Osteoblast (primary cell): Measurements from ENCODE around the gene NAPSA. TPM values are rescaled to one million over a fixed set of nuclear protein-coding genes. Genes with fewer than 3 reads are reported as not detected.

Experiments
- DNase-seq: peaks from one replicate; pipeline ENCODE4 v3.0.0; 2011; ENCODE audit warnings: low spot score, mixed read lengths; ENCODE audit not compliant: insufficient read length; ENCODE audit errors: missing footprints
- H2AFZ ChIP-seq: 2 replicates; pipeline ENCODE4 v1.6.0; 2011; ENCODE audit warnings: mild to moderate bottlenecking, low read length
- H3K27ac ChIP-seq: 2 replicates; pipeline ENCODE4 v1.5.1; 2011; ENCODE audit warnings: mild to moderate bottlenecking, low read depth, low read length, moderate library complexity
- H3K27me3 ChIP-seq: 2 replicates; pipeline ENCODE4 v1.6.0; 2012; ENCODE audit warnings: mild to moderate bottlenecking, control low read depth, inconsistent platforms, low read length, moderate library complexity; ENCODE audit not compliant: insufficient read depth
- H3K36me3 ChIP-seq: 2 replicates; pipeline ENCODE4 v1.5.1; 2011; ENCODE audit warnings: mild to moderate bottlenecking, low read length, control low read depth, moderate library complexity; ENCODE audit not compliant: insufficient read depth
- H3K4me1 ChIP-seq: 2 replicates; pipeline ENCODE4 v1.5.1; 2011; ENCODE audit warnings: mild to moderate bottlenecking, low read length, control low read depth, moderate library complexity; ENCODE audit not compliant: insufficient read depth
- H3K4me2 ChIP-seq: 2 replicates; pipeline ENCODE4 v1.6.0; 2011; ENCODE audit warnings: mild to moderate bottlenecking, low read length; ENCODE audit not compliant: insufficient read depth
- H3K4me3 ChIP-seq: fragments of 200-600 bp; sonication (generic); 3 replicates; pipeline ENCODE4 v1.5.1; 2012; ENCODE audit warnings: mild to moderate bottlenecking, low read length, inconsistent platforms; ENCODE audit not compliant: insufficient read depth
- H3K79me2 ChIP-seq: 2 replicates; pipeline ENCODE4 v1.6.0; 2012; ENCODE audit warnings: mild to moderate bottlenecking, low read length, control low read depth, inconsistent platforms; ENCODE audit not compliant: insufficient read depth
- H3K9me3 ChIP-seq: 2 replicates; pipeline ENCODE4 v1.5.1; 2011; ENCODE audit warnings: low read depth, low read length, control low read depth
- H4K20me1 ChIP-seq: 2 replicates; pipeline ENCODE4 v1.6.0; 2012; ENCODE audit warnings: mild to moderate bottlenecking, low read length, control low read depth; ENCODE audit not compliant: insufficient read depth
- total RNA-seq: library from RNA; depleted of rRNA; stranded (reverse); fragments of >200 nt; gene quantifications from 2 replicates; pipeline ENCODE4 v1.2.3, GENCODE V29; 2012
- TF ChIP-seq, protein P1 (sequence below): IDR thresholded peaks from 2 replicates; pipeline ENCODE4 v1.5.1; 2011; ENCODE audit warnings: mild to moderate bottlenecking, low read depth, low read length, moderate library complexity; ENCODE audit errors: extremely low read depth

NAPSA gene
- total RNA-seq, 1 donor = under 0.01 TPM

DNA sequence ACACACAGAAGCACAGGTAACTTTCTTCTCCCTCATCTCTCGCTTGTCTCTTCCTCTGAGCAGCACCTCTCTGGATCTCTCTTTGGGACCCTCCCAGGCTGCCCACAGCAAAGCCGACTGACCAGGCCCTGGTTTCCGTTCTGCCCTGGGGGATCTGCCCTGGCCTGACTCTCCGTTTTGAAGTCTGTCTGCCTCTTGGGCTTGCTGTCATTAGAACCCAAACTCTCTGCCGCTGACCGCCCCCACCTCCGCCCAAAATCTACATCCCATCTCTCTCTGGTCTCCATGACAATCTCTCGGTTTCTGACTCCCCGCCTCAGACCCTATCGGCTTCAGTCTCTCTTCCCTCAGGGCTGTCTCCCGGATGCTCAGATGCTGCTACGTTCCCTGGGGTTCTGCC is 43.2 kb downstream of the NAPSA start:
- Histone ChIP-seq H3K79me2 (no peaks in the 10 kb centered on the region), H4K20me1 (no peaks in the 10 kb centered on the region), H3K4me1 (no peaks in the 10 kb centered on the region), H3K27me3 (peaks cover 16% of the 10 kb centered on the region), H3K27ac (no peak overlapping the region), H3K4me2 (no peak overlapping the region), H3K36me3 (no peaks in the 10 kb centered on the region), H3K9me3 (no peaks in the 10 kb centered on the region), H2AFZ (no peak overlapping the region), H3K4me3 (no peak overlapping the region)
- TF ChIP-seq, protein P1, sequence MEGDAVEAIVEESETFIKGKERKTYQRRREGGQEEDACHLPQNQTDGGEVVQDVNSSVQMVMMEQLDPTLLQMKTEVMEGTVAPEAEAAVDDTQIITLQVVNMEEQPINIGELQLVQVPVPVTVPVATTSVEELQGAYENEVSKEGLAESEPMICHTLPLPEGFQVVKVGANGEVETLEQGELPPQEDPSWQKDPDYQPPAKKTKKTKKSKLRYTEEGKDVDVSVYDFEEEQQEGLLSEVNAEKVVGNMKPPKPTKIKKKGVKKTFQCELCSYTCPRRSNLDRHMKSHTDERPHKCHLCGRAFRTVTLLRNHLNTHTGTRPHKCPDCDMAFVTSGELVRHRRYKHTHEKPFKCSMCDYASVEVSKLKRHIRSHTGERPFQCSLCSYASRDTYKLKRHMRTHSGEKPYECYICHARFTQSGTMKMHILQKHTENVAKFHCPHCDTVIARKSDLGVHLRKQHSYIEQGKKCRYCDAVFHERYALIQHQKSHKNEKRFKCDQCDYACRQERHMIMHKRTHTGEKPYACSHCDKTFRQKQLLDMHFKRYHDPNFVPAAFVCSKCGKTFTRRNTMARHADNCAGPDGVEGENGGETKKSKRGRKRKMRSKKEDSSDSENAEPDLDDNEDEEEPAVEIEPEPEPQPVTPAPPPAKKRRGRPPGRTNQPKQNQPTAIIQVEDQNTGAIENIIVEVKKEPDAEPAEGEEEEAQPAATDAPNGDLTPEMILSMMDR = no peak
- peak; percentile 53 for DNase-seq

DNA sequence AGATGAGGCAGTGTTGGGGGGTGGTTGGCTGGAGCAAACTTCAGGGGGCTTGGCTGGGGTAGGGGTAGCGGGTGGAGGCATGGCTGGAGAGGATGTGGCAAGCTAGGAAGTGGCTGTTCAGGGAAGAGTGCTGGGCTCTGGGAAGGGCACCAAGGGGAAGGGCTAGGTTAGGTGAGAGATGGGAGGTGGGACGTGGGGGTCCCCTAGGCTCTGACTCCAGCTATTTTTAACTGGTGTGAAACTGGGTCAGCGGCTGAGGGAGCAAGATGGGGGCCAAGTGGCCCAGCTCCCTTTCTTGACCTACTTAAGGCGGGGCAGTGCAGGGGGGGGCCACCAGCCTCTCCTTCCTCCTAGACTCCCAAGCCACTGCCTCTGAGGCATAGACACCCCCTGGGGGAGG is 43.6 kb downstream of the NAPSA start:
- Histone ChIP-seq H4K20me1 (no peaks in the 10 kb centered on the region), H3K36me3 (no peaks in the 10 kb centered on the region), H3K9me3 (no peaks in the 10 kb centered on the region), H3K4me2 (no peak overlapping the region), H3K27ac (no peak overlapping the region), H3K4me3 (no peak overlapping the region), H2AFZ (no peak overlapping the region), H3K79me2 (no peaks in the 10 kb centered on the region), H3K27me3 (peaks cover 12% of the 10 kb centered on the region), H3K4me1 (no peaks in the 10 kb centered on the region)
- TF ChIP-seq, protein P1 = no peak
- DNase-seq = peak; percentile 50

DNA sequence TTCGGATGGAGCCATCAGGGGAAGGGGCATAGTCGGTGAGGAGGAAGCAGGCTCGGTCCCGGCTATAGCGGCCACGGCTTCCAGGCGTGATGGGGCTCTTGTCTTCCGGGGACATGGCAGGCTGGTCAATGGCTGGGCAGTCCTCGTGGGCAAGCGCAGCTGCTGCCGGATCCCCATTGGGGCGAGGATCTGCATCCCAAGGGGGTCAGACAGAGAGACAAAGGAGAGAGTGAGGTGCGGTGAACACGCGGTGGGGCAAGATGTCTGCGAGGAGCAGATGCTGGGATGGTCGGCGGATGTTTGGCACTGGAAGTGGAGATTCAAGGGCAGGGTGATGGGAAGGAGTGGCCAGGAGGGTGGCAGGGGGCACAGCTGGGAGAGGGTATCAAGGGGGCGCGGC is 44.8 kb downstream of the NAPSA start:
- Histone ChIP-seq H3K4me1 (no peaks in the 10 kb centered on the region), H3K36me3 (no peaks in the 10 kb centered on the region), H3K27ac (no peak overlapping the region), H2AFZ (no peak overlapping the region), H3K4me2 (no peak overlapping the region), H3K79me2 (no peaks in the 10 kb centered on the region), H4K20me1 (no peaks in the 10 kb centered on the region), H3K9me3 (no peaks in the 10 kb centered on the region), H3K4me3 (no peak overlapping the region), H3K27me3 (peaks cover 3% of the 10 kb centered on the region)
- peak; percentile 29 for DNase-seq
- TF ChIP-seq, protein P1 = no peak

DNA sequence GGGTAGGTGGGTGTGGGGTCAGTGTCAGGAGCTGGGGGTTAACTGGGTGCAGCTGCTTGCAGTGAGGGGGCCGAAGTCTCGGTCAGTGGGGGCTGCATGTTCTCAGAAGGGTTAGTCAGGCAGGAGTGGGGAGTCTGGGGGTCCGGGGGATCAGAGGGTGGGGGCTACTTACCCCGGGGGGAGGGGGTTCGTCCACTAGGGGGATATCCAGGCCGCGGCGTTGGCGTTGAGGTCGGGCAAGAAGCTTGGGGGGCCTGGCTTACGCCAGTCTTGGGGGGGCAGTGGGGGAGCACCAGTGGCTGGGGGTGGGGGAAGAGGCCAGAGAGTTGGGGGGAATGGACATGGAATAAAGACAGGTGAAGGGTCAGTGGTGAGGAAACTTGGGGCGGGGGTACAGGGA is 45.4 kb downstream of the NAPSA start:
- H3K79me2 ChIP-seq = no peaks in the 10 kb centered on the region
- no peaks in the 10 kb centered on the region for H4K20me1 ChIP-seq
- H3K27ac ChIP-seq = no peak overlapping the region
- no peak overlapping the region for H3K4me3 ChIP-seq
- no peak overlapping the region for H2AFZ ChIP-seq
- H3K4me2 ChIP-seq = no peak overlapping the region
- H3K4me1 ChIP-seq = no peaks in the 10 kb centered on the region
- no peaks in the 10 kb centered on the region for H3K36me3 ChIP-seq
- H3K9me3 ChIP-seq = no peaks in the 10 kb centered on the region
- TF ChIP-seq, protein P1 = no peak
- H3K27me3 ChIP-seq = peaks cover 4% of the 10 kb centered on the region
- no peak for DNase-seq
